Mesenchymal stem cell (in vitro differentiated cells and primary cell): ENCODE results near the gene P2RX1.

ENCODE experiments used
- DNase-seq: peaks from one replicate; pipeline ENCODE4 v3.0.0-alpha.2; 2013
- H2AFZ ChIP-seq: one replicate; pipeline ENCODE4 v1.6.1; 2013; ENCODE audit warnings: low read depth, mild to moderate bottlenecking, control low read depth, inconsistent platforms, low read length, moderate library complexity
- H2AK5ac ChIP-seq: 2 replicates; pipeline ENCODE4 v1.6.1; 2013; ENCODE audit warnings: low read length, moderate library complexity, mild to moderate bottlenecking, inconsistent platforms; ENCODE audit not compliant: severe bottlenecking
- H2BK120ac ChIP-seq: one replicate; pipeline ENCODE4 v1.6.1; 2013; ENCODE audit warnings: low read depth, mild to moderate bottlenecking, inconsistent platforms, low read length, moderate library complexity
- H2BK12ac ChIP-seq, 2 experiments: one replicate each; pipeline ENCODE4 v1.6.1; 2013; ENCODE audit warnings: inconsistent platforms in 2 of 2, low read length in 2 of 2, mild to moderate bottlenecking in 2 of 2, moderate library complexity in 2 of 2, control low read depth in 1 of 2
- H2BK15ac ChIP-seq: one replicate; pipeline ENCODE4 v1.6.1; 2013; ENCODE audit warnings: mild to moderate bottlenecking, low read depth, inconsistent platforms; ENCODE audit not compliant: poor library complexity, severe bottlenecking
- H2BK5ac ChIP-seq: 2 replicates; pipeline ENCODE4 v1.6.1; 2013; ENCODE audit warnings: low read depth, mild to moderate bottlenecking, low read length, control low read depth, inconsistent platforms; ENCODE audit not compliant: poor library complexity, severe bottlenecking
- H3K14ac ChIP-seq, 2 experiments: one replicate each; pipeline ENCODE4 v1.6.1; 2013; ENCODE audit warnings: inconsistent platforms in 2 of 2, low read length in 2 of 2, control low read depth in 1 of 2, mild to moderate bottlenecking in 1 of 2, moderate library complexity in 1 of 2
- H3K18ac ChIP-seq, 2 experiments: one replicate each; pipeline ENCODE4 v1.6.1; 2013; ENCODE audit warnings: inconsistent platforms in 2 of 2, low read length in 2 of 2, control low read depth in 1 of 2, low read depth in 1 of 2, mild to moderate bottlenecking in 1 of 2
- H3K23ac ChIP-seq, 2 experiments: one replicate each; pipeline ENCODE4 v1.6.1; 2013; ENCODE audit warnings: inconsistent platforms in 2 of 2, low read length in 2 of 2, mild to moderate bottlenecking in 2 of 2, moderate library complexity in 2 of 2, control low read depth in 1 of 2
- H3K27ac ChIP-seq: 2 replicates; pipeline ENCODE4 v1.5.1; 2013; ENCODE audit warnings: mild to moderate bottlenecking, moderate library complexity, low read length, control low read depth, inconsistent platforms; ENCODE audit not compliant: poor library complexity, severe bottlenecking
- H3K27me3 ChIP-seq, 2 experiments: 2 replicates each; pipeline versions ENCODE4 v1.6.1 to v1.7.0; 2013; ENCODE audit warnings: low read length in 2 of 2, mild to moderate bottlenecking in 2 of 2, moderate library complexity in 2 of 2, control low read depth in 1 of 2, inconsistent platforms in 1 of 2; ENCODE audit not compliant: control insufficient read depth in 1 of 2, insufficient read depth in 1 of 2
- H3K36me3 ChIP-seq, 2 experiments: 2 replicates each; pipeline versions ENCODE4 v1.6.1 to v1.7.0; 2013; ENCODE audit warnings: low read length in 2 of 2, control low read depth in 1 of 2, inconsistent platforms in 1 of 2, low read depth in 1 of 2, mild to moderate bottlenecking in 1 of 2; ENCODE audit not compliant: insufficient read depth in 2 of 2, control insufficient read depth in 1 of 2
- H3K4ac ChIP-seq, 2 experiments: one replicate each; pipeline ENCODE4 v1.6.1; 2013; ENCODE audit warnings: inconsistent platforms in 2 of 2, low read length in 2 of 2, mild to moderate bottlenecking in 2 of 2, moderate library complexity in 2 of 2, control low read depth in 1 of 2, low read depth in 1 of 2
- H3K4me1 ChIP-seq: 2 replicates; pipeline ENCODE4 v1.6.1; 2013; ENCODE audit warnings: low read depth, low read length, control low read depth; ENCODE audit not compliant: control insufficient read depth, insufficient read depth
- H3K4me2 ChIP-seq: 2 replicates; pipeline ENCODE4 v1.6.1; 2013; ENCODE audit warnings: low read length, mild to moderate bottlenecking, inconsistent platforms; ENCODE audit not compliant: poor library complexity, severe bottlenecking
- H3K4me3 ChIP-seq, 2 experiments: 2 replicates each; pipeline versions ENCODE4 v1.5.1 to v1.7.0; 2013; ENCODE audit warnings: low read length in 2 of 2, mild to moderate bottlenecking in 2 of 2, control low read depth in 1 of 2, low read depth in 1 of 2; ENCODE audit not compliant: insufficient read depth in 1 of 2
- H3K79me1 ChIP-seq: replicated peaks from 2 replicates; pipeline ENCODE4 v1.6.1; 2013; ENCODE audit warnings: mild to moderate bottlenecking, control low read depth, low read length, inconsistent platforms; ENCODE audit not compliant: poor library complexity, severe bottlenecking
- H3K9ac ChIP-seq: 2 replicates; pipeline ENCODE4 v1.7.0; 2013; ENCODE audit warnings: mild to moderate bottlenecking, low read length, moderate library complexity
- H3K9me3 ChIP-seq: 2 replicates; pipeline ENCODE4 v1.7.0; 2013; ENCODE audit warnings: mild to moderate bottlenecking, low read length; ENCODE audit not compliant: control insufficient read depth
- H4K8ac ChIP-seq: one replicate; pipeline ENCODE4 v1.6.1; 2013; ENCODE audit warnings: inconsistent platforms, mild to moderate bottlenecking, low read length, moderate library complexity
- H4K91ac ChIP-seq: one replicate; pipeline ENCODE4 v1.6.1; 2013; ENCODE audit warnings: mild to moderate bottlenecking, low read length, inconsistent platforms
- WGBS: methylation state at CpG from one replicate; pipeline ENCODE4 v1.1.7; 2013; ENCODE audit warnings: mixed read lengths; 5-methylcytosine and 5-hydroxymethylcytosine counted together

P2RX1 gene

GRCh38 chr17:3894188-3894587 is 22.1 kb downstream of the P2RX1 start:
- Histone ChIP-seq H3K9ac (no peak overlapping the region), H3K27me3 (peaks cover 0 to 4% of the 10 kb centered on the region in 2 experiments), H4K8ac (no peak overlapping the region), H2BK15ac (no peak overlapping the region), H2AK5ac (no peak overlapping the region), H3K4me1 (peaks cover 43% of the 10 kb centered on the region), H2AFZ (no peak overlapping the region), H3K4me2 (no peak overlapping the region), H3K18ac (peak overlapping the region in 1 of 2 experiments; percentile 30), H4K91ac (no peak overlapping the region), H3K79me1 (no peaks in the 10 kb centered on the region), H3K14ac (no peak overlapping the region), H3K36me3 (no peaks in the 10 kb centered on the region), H3K27ac (no peak overlapping the region), H3K9me3 (no peaks in the 10 kb centered on the region), H3K23ac (no peak overlapping the region), H2BK12ac (peak overlapping the region; percentile 74 to 83), H3K4ac (no peak overlapping the region), H2BK5ac (no peak overlapping the region), H2BK120ac (no peak overlapping the region), H3K4me3 (no peak overlapping the region)
- DNase-seq: no peak
- WGBS: 91% methylated on average over 5 of the region's 5 CpGs

GRCh38 chr17:3893720-3894116 is 22.5 kb downstream of the P2RX1 start:
- Histone ChIP-seq H3K27ac (no peak overlapping the region), H4K8ac (peak overlapping the region; percentile 92), H2AFZ (peak overlapping the region; percentile 96), H3K36me3 (peaks cover 0 to 3% of the 10 kb centered on the region in 2 experiments), H3K4me2 (peak overlapping the region; percentile 85), H3K27me3 (peaks cover 0 to 2% of the 10 kb centered on the region in 2 experiments), H2BK5ac (no peak overlapping the region), H3K9me3 (no peaks in the 10 kb centered on the region), H2AK5ac (no peak overlapping the region), H4K91ac (peak overlapping the region; percentile 66), H3K9ac (peak overlapping the region; percentile 48), H3K4me1 (peaks cover 48% of the 10 kb centered on the region), H3K23ac (no peak overlapping the region), H2BK120ac (no peak overlapping the region), H2BK12ac (peak overlapping the region; percentile 74 to 83), H3K14ac (peak overlapping the region in 1 of 2 experiments; percentile 3), H2BK15ac (peak overlapping the region; percentile 4), H3K4ac (peak overlapping the region; percentile 3 to 62), H3K79me1 (no peaks in the 10 kb centered on the region), H3K18ac (peak overlapping the region in 1 of 2 experiments; percentile 96), H3K4me3 (peak overlapping the region; percentile 64 to 74)
- 87% methylated on average over 7 of the region's 7 CpGs for WGBS
- DNase-seq: no peak

GRCh38 chr17:3893003-3893719 is 23.1 kb downstream of the P2RX1 start, which contains the start of gene CAMKK1:
Gene CAMKK1, minus strand, starts transcription at chr17:3893053. Its CDS starts 7,366 bp downstream, at chr17:3885687.
- Histone ChIP-seq H3K9ac (peak within 1 kb of the TSS; percentile 78), H3K14ac (peak within 1 kb of the TSS in 1 of 2 experiments; percentile 85), H3K23ac (peak within 1 kb of the TSS in 1 of 2 experiments; percentile 91), H4K8ac (peak within 1 kb of the TSS; percentile 92), H2BK12ac (peak within 1 kb of the TSS; percentile 78 to 83), H2BK5ac (peak within 1 kb of the TSS; percentile 70), H3K79me1 (no peaks in the 10 kb centered on the region), H3K4me1 (peaks cover 53% of the 10 kb centered on the region), H2BK15ac (peak within 1 kb of the TSS; percentile 48), H2AFZ (peak within 1 kb of the TSS; percentile 96), H3K18ac (peak within 1 kb of the TSS; percentile 80 to 96), H3K4me2 (peak within 1 kb of the TSS; percentile 91), H3K4me3 (peak within 1 kb of the TSS; percentile 74 to 76), H3K9me3 (no peaks in the 10 kb centered on the region), H3K4ac (peak within 1 kb of the TSS; percentile 3 to 62), H2BK120ac (peak within 1 kb of the TSS; percentile 35), H4K91ac (peak within 1 kb of the TSS; percentile 66), H3K27ac (no peak within 1 kb of the TSS), H3K36me3 (peaks cover 0 to 5% of the 10 kb centered on the region in 2 experiments), H2AK5ac (no peak within 1 kb of the TSS), H3K27me3 (no peaks in the 10 kb centered on the region)
- DNase-seq: peak; percentile 84
- WGBS: 7% methylated on average over 36 of the region's 75 CpGs
